Lower leg skin (tissue), 3 donors: ENCODE measurements around the gene DIO2.

Source experiments
- CTCF ChIP-seq, 3 donors: fragments of 450-650 bp; IDR thresholded peaks; one replicate each; pipeline ENCODE4 v1.5.1; 2016; ENCODE audit warnings: antibody characterized with exemption in 3 of 3, mild to moderate bottlenecking in 3 of 3, moderate library complexity in 2 of 3
- POLR2A ChIP-seq, 2 donors: fragments of 450-650 bp; IDR thresholded peaks; one replicate each; pipeline ENCODE4 v1.6.1; 2016 to 2017; ENCODE audit warnings: antibody characterized with exemption in 2 of 2, mild to moderate bottlenecking in 1 of 2, moderate library complexity in 1 of 2

GRCh38 chr14:80237143-80237542 is 25.8 kb upstream of the DIO2 start:
- TF ChIP-seq CTCF (IDR thresholded peaks at IDR 0.05) (no peak), POLR2A (IDR thresholded peaks at IDR 0.05) (no peak)
